ENCODE measurements around the gene CDKN3. TPM values are rescaled to one million over a fixed set of nuclear protein-coding genes. Genes with fewer than 3 reads are reported as not detected.
"Not testable (repeated sequence)": the region's sequence is repeated elsewhere in the genome, so short reads cannot be mapped to it uniquely, and the experiment has no call there.

CDKN3 gene
- total RNA-seq, 2 donors from 2014 or later, result 19.1 to 59.5 TPM

GRCh38 chr14:54425537-54426274 lies 28.9 kb downstream of the CDKN3 start:
- H3K27me3 ChIP-seq, result no peaks in the 10 kb centered on the region
- H3K9ac ChIP-seq (ENCODE audit: low read depth in 2 of 2, low read length in 2 of 2), result no peak overlapping the region
- intact Hi-C loops (cut with DNase I), result no loop called here
- no peaks in the 10 kb centered on the region for H3K36me3 ChIP-seq
- DNase-seq, result no peak
- H3K9me3 ChIP-seq, result no peaks in the 10 kb centered on the region
- no peak overlapping the region for H3K27ac ChIP-seq
- no peak overlapping the region for H3K4me3 ChIP-seq
- TF ChIP-seq, protein P1, sequence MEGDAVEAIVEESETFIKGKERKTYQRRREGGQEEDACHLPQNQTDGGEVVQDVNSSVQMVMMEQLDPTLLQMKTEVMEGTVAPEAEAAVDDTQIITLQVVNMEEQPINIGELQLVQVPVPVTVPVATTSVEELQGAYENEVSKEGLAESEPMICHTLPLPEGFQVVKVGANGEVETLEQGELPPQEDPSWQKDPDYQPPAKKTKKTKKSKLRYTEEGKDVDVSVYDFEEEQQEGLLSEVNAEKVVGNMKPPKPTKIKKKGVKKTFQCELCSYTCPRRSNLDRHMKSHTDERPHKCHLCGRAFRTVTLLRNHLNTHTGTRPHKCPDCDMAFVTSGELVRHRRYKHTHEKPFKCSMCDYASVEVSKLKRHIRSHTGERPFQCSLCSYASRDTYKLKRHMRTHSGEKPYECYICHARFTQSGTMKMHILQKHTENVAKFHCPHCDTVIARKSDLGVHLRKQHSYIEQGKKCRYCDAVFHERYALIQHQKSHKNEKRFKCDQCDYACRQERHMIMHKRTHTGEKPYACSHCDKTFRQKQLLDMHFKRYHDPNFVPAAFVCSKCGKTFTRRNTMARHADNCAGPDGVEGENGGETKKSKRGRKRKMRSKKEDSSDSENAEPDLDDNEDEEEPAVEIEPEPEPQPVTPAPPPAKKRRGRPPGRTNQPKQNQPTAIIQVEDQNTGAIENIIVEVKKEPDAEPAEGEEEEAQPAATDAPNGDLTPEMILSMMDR (IDR thresholded peaks at IDR 0.05), result no peak
- no peaks in the 10 kb centered on the region for H3K4me1 ChIP-seq

- Histone ChIP-seq H3K4me3 (no peak overlapping the region), H3K36me3 (no peaks in the 10 kb centered on the region), H3K27ac (no peak overlapping the region), H3K27me3 (no peaks in the 10 kb centered on the region), H3K4me1 (no peaks in the 10 kb centered on the region), H3K9me3 (no peaks in the 10 kb centered on the region), H3K9ac (ENCODE audit: low read depth in 2 of 2, low read length in 2 of 2) (no peak overlapping the region)
- DNase-seq, result no peak
- TF ChIP-seq, protein P1 (IDR thresholded peaks at IDR 0.05), result no peak
- intact Hi-C loops (cut with DNase I), result no loop called here
Measured at GRCh38 chr14:54427871-54428270, 31.1 kb downstream of the CDKN3 start.

DNA sequence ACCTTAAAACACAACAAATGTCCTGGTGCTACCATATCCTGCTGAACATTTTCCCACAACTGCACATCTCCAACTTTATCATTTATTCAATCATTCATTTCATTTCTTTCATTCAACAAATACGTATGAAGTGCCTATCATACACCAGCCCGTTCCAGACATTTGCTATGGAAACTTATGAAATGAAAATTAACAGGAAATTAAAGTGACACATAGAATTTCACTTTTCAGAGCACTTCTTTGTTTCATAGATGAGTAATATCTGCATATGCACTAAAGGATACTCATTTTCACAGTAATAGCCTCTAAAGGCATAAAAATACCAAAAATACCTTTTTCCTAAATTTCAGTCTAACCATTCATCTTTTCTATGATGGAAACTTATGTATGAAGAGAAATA lies 31.7 kb downstream of the CDKN3 start:
- TF ChIP-seq, protein P1 (IDR thresholded peaks at IDR 0.05), result no peak
- Histone ChIP-seq H3K9me3 (no peaks in the 10 kb centered on the region), H3K4me1 (no peaks in the 10 kb centered on the region), H3K9ac (ENCODE audit: low read depth in 2 of 2, low read length in 2 of 2) (no peak overlapping the region), H3K27me3 (no peaks in the 10 kb centered on the region), H3K36me3 (no peaks in the 10 kb centered on the region), H3K27ac (no peak overlapping the region), H3K4me3 (no peak overlapping the region)
- no peak for DNase-seq
- intact Hi-C loops (cut with DNase I), result no loop called here

- Histone ChIP-seq H3K9ac (ENCODE audit: low read depth in 2 of 2, low read length in 2 of 2) (no peak overlapping the region), H3K9me3 (no peaks in the 10 kb centered on the region), H3K27me3 (no peaks in the 10 kb centered on the region), H3K4me1 (no peaks in the 10 kb centered on the region), H3K36me3 (no peaks in the 10 kb centered on the region), H3K4me3 (no peak overlapping the region), H3K27ac (no peak overlapping the region)
- intact Hi-C loops (cut with DNase I), result no loop called here
- TF ChIP-seq, protein P1 (IDR thresholded peaks at IDR 0.05), result no peak
- no peak for DNase-seq
Measured at GRCh38 chr14:54435500-54435981, 38.7 kb downstream of the CDKN3 start.

DNA sequence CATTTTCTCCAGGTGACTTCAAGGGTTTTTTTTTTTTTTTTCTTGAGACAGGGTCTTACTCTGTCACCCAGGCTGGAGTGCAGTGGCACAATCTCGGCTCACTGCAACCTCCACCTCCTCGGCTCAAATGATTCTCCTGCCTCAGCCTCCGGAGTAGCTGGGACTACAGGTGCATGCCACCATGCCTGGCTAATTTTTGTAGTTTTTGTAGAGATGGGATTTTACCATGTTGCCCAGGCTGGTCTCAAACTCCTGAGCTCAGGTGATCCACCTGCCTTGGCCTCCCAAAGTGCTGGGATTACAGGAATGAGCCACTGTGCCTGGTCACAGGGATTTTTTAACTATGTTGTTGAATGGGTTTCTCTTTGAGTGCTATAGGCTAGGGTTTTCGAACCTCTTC lies 41.1 kb downstream of the CDKN3 start:
- H3K27me3 ChIP-seq; H3K4me1 ChIP-seq; H3K36me3 ChIP-seq; H3K27ac ChIP-seq; DNase-seq; H3K4me3 ChIP-seq; intact Hi-C loops (cut with DNase I); H3K9ac ChIP-seq (ENCODE audit: low read depth in 2 of 2, low read length in 2 of 2); H3K9me3 ChIP-seq: not testable (repeated sequence)

- Histone ChIP-seq H3K9ac (ENCODE audit: low read depth in 2 of 2, low read length in 2 of 2) (no peak overlapping the region), H3K27ac (no peak overlapping the region), H3K4me1 (no peaks in the 10 kb centered on the region), H3K4me3 (no peak overlapping the region), H3K9me3 (no peaks in the 10 kb centered on the region), H3K27me3 (no peaks in the 10 kb centered on the region), H3K36me3 (no peaks in the 10 kb centered on the region)
- DNase-seq, result no peak
- intact Hi-C loops (cut with DNase I), result no loop called here
- TF ChIP-seq, protein P1 (IDR thresholded peaks at IDR 0.05), result no peak
Measured at GRCh38 chr14:54438703-54439102, 41.9 kb downstream of the CDKN3 start.

Measured in colonic mucosa (tissue), 4 donors.